GM12892 (cell line): ENCODE data around the gene PIAS4. TPM values are rescaled to one million over a fixed set of nuclear protein-coding genes. Genes with fewer than 3 reads are reported as not detected.
"Not testable (repeated sequence)": the region's sequence is repeated elsewhere in the genome, so short reads cannot be mapped to it uniquely, and the experiment has no call there.

ENCODE experiments used
- DNase-seq: peaks from one replicate; pipeline ENCODE4 v3.0.0; 2011; ENCODE audit not compliant: insufficient read length
- FAIRE-seq: peaks from 2 replicates; lab custom pipeline; 2011; peaks lifted over from hg19 to GRCh38; lab: Jason Lieb, UNC
- POLR2A ChIP-seq: IDR thresholded peaks from 2 replicates; pipeline ENCODE4 v1.6.1; 2011; ENCODE audit warnings: low read depth, low read length, control low read depth
- POLR2AphosphoS5 ChIP-seq: IDR thresholded peaks from 2 replicates; pipeline ENCODE4 v1.6.1; 2011; ENCODE audit warnings: low read depth, low read length, control low read depth
- TAF1 ChIP-seq: IDR thresholded peaks from 2 replicates; pipeline ENCODE4 v1.6.1; 2011; ENCODE audit warnings: low read depth, mild to moderate bottlenecking, control low read depth, low read length, borderline replicate concordance
- polyA plus RNA-seq: library from polyadenylated mRNA; unstranded; fragments of >200 nt; gene quantifications from one replicate; pipeline ENCODE4 v1.2.1, GENCODE V29; 2012; ENCODE audit warnings: missing spikeins, inconsistent platforms; ENCODE audit not compliant: missing spikeins

PIAS4 gene
- 11.3 TPM for polyA plus RNA-seq

GRCh38 chr19:4007021-4007835 lies at the start of gene PIAS4:
TSS of gene PIAS4 (plus strand) at chr19:4007736. CDS start at chr19:4007761, 25 bp downstream.
- DNase-seq: peak; percentile 99
- peak; percentile 97 for FAIRE-seq
- peak; percentile 69; the same call in 1 of the 2 replicates for TF ChIP-seq POLR2A
- peak; percentile 83 for TF ChIP-seq TAF1
- TF ChIP-seq POLR2AphosphoS5: no peak

- no peak for DNase-seq
- TF ChIP-seq POLR2AphosphoS5 (no peak), POLR2A (no peak), TAF1 (no peak)
These were observed 48.4 kb upstream of the PIAS4 start for GRCh38 chr19:3958836-3959765.

GRCh38 chr19:3959766-3960131 lies 47.8 kb upstream of the PIAS4 start:
- DNase-seq (no peak), FAIRE-seq (no peak)
- TF ChIP-seq POLR2AphosphoS5 (no peak), TAF1 (no peak), POLR2A (no peak)

More at GRCh38 chr19:3958836-3959765, 48.4 kb upstream of the PIAS4 start:
- FAIRE-seq: no peak

- DNase-seq: no peak
- no peak for FAIRE-seq
- TF ChIP-seq TAF1: no peak
- no peak for TF ChIP-seq POLR2AphosphoS5
- TF ChIP-seq POLR2A: no peak
These were observed 46.5 kb upstream of the PIAS4 start for GRCh38 chr19:3961007-3961406.

GRCh38 chr19:3963458-3964255 lies 43.9 kb upstream of the PIAS4 start:
- TF ChIP-seq POLR2AphosphoS5 (no peak), TAF1 (no peak), POLR2A (no peak)
- FAIRE-seq (no peak), DNase-seq (no peak)

GRCh38 chr19:3964256-3965194 lies 43.0 kb upstream of the PIAS4 start:
- FAIRE-seq (no peak), DNase-seq (no peak)
- TF ChIP-seq POLR2A: no peak
- no peak for TF ChIP-seq POLR2AphosphoS5
- TF ChIP-seq TAF1: no peak

- FAIRE-seq (no peak), DNase-seq (no peak)
- TF ChIP-seq POLR2AphosphoS5: no peak
- TF ChIP-seq POLR2A: no peak
These were observed 41.2 kb upstream of the PIAS4 start for GRCh38 chr19:3966051-3967017.

- not testable (repeated sequence) for FAIRE-seq
These were observed 39.6 kb upstream of the PIAS4 start for GRCh38 chr19:3967983-3968382.

GRCh38 chr19:3968556-3969434 lies 38.7 kb upstream of the PIAS4 start:
- no peak for TF ChIP-seq POLR2A
- FAIRE-seq (no peak), DNase-seq (no peak)

More at GRCh38 chr19:3967983-3968382, 39.6 kb upstream of the PIAS4 start:
- not testable (repeated sequence) for DNase-seq
